A549 (cell line): ENCODE measurements around the gene BMP10.

Experiments used
- CEBPB ChIP-seq, 2 experiments: fragments of >200 bp in 1 of 2; sonication (Bioruptor Twin) in 1 of 2; formaldehyde crosslinking in 1 of 2; IDR thresholded peaks; 2 replicates each; pipeline ENCODE4 v1.6.1; 2012 to 2016
- CTCF ChIP-seq: fragments of >200 bp; sonication (Bioruptor Twin); formaldehyde crosslinking; IDR thresholded peaks from 3 replicates; pipeline ENCODE4 v1.5.1; 2016
- EP300 ChIP-seq, 2 experiments: fragments of >200 bp; sonication (Bioruptor Twin); formaldehyde crosslinking; IDR thresholded peaks; 2 replicates in 1 of 2; 3 replicates in 1 of 2; pipeline ENCODE4 v1.6.1; 2016 to 2017
- FOSL2 ChIP-seq, 2 experiments: fragments of 450-650 bp in 1 of 2; fragments of >200 bp in 1 of 2; sonication (Bioruptor Twin) in 1 of 2; formaldehyde crosslinking; IDR thresholded peaks; 2 replicates each; pipeline versions ENCODE4 v1.5.0 to v1.6.1; 2016 to 2020; ENCODE audit warnings: mild to moderate bottlenecking in 1 of 2, moderate library complexity in 1 of 2
- HMGXB4 ChIP-seq: fragments of 250-450 bp; sonication (Bioruptor Pico); IDR thresholded peaks from 2 replicates; pipeline ENCODE4 v1.5.0; 2021; ENCODE audit warnings: mild to moderate bottlenecking, moderate library complexity, borderline replicate concordance
- MAX ChIP-seq: IDR thresholded peaks from 2 replicates; pipeline ENCODE4 v1.6.1; 2012
- MYC ChIP-seq: IDR thresholded peaks from 2 replicates; pipeline ENCODE4 v1.6.1; 2012; ENCODE audit warnings: mild to moderate bottlenecking, inconsistent platforms, low read length, improper control_type of control experiment, borderline replicate concordance
- NR3C1 ChIP-seq: fragments of >200 bp; sonication (Bioruptor Twin); formaldehyde crosslinking; IDR thresholded peaks from 3 replicates; pipeline ENCODE4 v1.6.1; 2017
- POLR2A ChIP-seq: IDR thresholded peaks from 2 replicates; pipeline ENCODE4 v1.6.1; 2012; ENCODE audit warnings: mild to moderate bottlenecking, low read length
- RAD21 ChIP-seq, 2 experiments: fragments of >200 bp in 1 of 2; sonication (Bioruptor Twin) in 1 of 2; formaldehyde crosslinking in 1 of 2; IDR thresholded peaks in 1 of 2; conservative IDR thresholded peaks in 1 of 2; 2 replicates in 1 of 2; 3 replicates in 1 of 2; pipeline ENCODE4 v1.6.1; 2012 to 2018; ENCODE audit warnings: inconsistent platforms in 1 of 2
- REST ChIP-seq: fragments of 200-600 bp; sonication (generic); IDR thresholded peaks from 2 replicates; pipeline ENCODE4 v1.6.1; 2016; ENCODE audit warnings: antibody characterized with exemption, mild to moderate bottlenecking, moderate library complexity
- RFX5 ChIP-seq: fragments of 450-650 bp; IDR thresholded peaks from 2 replicates; pipeline ENCODE4 v1.7.1; 2014; ENCODE audit warnings: antibody characterized with exemption, mild to moderate bottlenecking, moderate library complexity
- SMC3 ChIP-seq: fragments of >200 bp; sonication (Bioruptor Twin); formaldehyde crosslinking; IDR thresholded peaks from 3 replicates; pipeline ENCODE4 v1.6.1; 2018; ENCODE audit warnings: inconsistent platforms
- ZFP36 ChIP-seq: fragments of 450-650 bp; IDR thresholded peaks from 2 replicates; pipeline ENCODE4 v1.6.1; 2014; ENCODE audit warnings: borderline replicate concordance; ENCODE audit not compliant: partially characterized antibody

- no peak for TF ChIP-seq CTCF
- no peak for TF ChIP-seq EP300 (IDR thresholded peaks at IDR 0.05)
- no peak for TF ChIP-seq ZFP36
- TF ChIP-seq SMC3: no peak
- no peak for TF ChIP-seq POLR2A
- TF ChIP-seq MAX: no peak
- TF ChIP-seq NR3C1: no peak
- no peak for TF ChIP-seq HMGXB4 (CRISPR knock-in tag)
- TF ChIP-seq FOSL2 (IDR thresholded peaks at IDR 0.05): no peak
- TF ChIP-seq FOSL2 (CRISPR knock-in tag; IDR thresholded peaks at IDR 0.05): no peak
- no peak for TF ChIP-seq CEBPB (IDR thresholded peaks at IDR 0.05)
- no peak for TF ChIP-seq RFX5
- TF ChIP-seq MYC: no peak
- TF ChIP-seq REST: no peak
- no peak for TF ChIP-seq RAD21 (conservative IDR thresholded peaks at IDR 0.05 in 1 of 2, IDR thresholded peaks at IDR 0.05 in 1 of 2)
Observed at GRCh38 chr2:68913359-68913758, 42.2 kb upstream of the BMP10 start.
